DMS 273 (cell line): ENCODE data around the gene BDKRB2.

ENCODE experiments used
- DNase-seq: peaks from one replicate; lab custom pipeline; 2025; ENCODE audit not compliant: unreplicated experiment; lab: John Stamatoyannopoulos, UW

The BDKRB2 gene

GRCh38 chr14:96204151-96205058 lies at the start of gene BDKRB2:
Gene BDKRB2, plus strand, starts transcription at chr14:96204839. Its CDS starts 32,269 bp downstream, at chr14:96237108.
- DNase-seq, result peak; percentile 93

GRCh38 chr14:96154900-96155299 lies 49.7 kb upstream of the BDKRB2 start:
- DNase-seq, result no peak

GRCh38 chr14:96156804-96157760 lies 47.6 kb upstream of the BDKRB2 start:
- DNase-seq, result no peak

- no peak for DNase-seq
Observed at GRCh38 chr14:96158735-96159134, 45.9 kb upstream of the BDKRB2 start.

- no peak for DNase-seq
Observed at GRCh38 chr14:96160076-96160912, 44.3 kb upstream of the BDKRB2 start.

GRCh38 chr14:96160913-96161310 lies 43.7 kb upstream of the BDKRB2 start:
- no peak for DNase-seq

GRCh38 chr14:96161636-96162035 lies 43.0 kb upstream of the BDKRB2 start:
- no peak for DNase-seq

- DNase-seq, result no peak
Observed at GRCh38 chr14:96162265-96162664, 42.4 kb upstream of the BDKRB2 start.

- no peak for DNase-seq
Observed at GRCh38 chr14:96162741-96163140, 41.9 kb upstream of the BDKRB2 start.

- no peak for DNase-seq
Observed at GRCh38 chr14:96164861-96165490, 39.7 kb upstream of the BDKRB2 start.

- DNase-seq, result no peak
Observed at GRCh38 chr14:96165493-96166436, 38.9 kb upstream of the BDKRB2 start.

- DNase-seq, result no peak
Observed at GRCh38 chr14:96166461-96167223, 38.0 kb upstream of the BDKRB2 start.

- DNase-seq, result no peak
Observed at GRCh38 chr14:96167224-96168148, 37.2 kb upstream of the BDKRB2 start.

GRCh38 chr14:96168581-96168980 lies 36.1 kb upstream of the BDKRB2 start:
- no peak for DNase-seq

- DNase-seq, result no peak
Observed at GRCh38 chr14:96170961-96171592, 33.6 kb upstream of the BDKRB2 start.

- no peak for DNase-seq
Observed at GRCh38 chr14:96173636-96174475, 30.8 kb upstream of the BDKRB2 start.
